WTC11 (cell line): ENCODE results near the gene RABGEF1. TPM values are rescaled to one million over a fixed set of nuclear protein-coding genes. Genes with fewer than 3 reads are reported as not detected.

Experiments used
- ATAC-seq: fragments of 200-7000 bp; cut with Tn5 transposase; 2 replicates; pipeline ENCODE4 v1.10.0; 2021; ENCODE audit warnings: mild to moderate bottlenecking, moderate library complexity
- CTCF ChIA-PET: fragments of 300-600 bp; sonication (Branson Sonifier 250); formaldehyde crosslinking; loops from one replicate; lab custom pipeline; 2021; ENCODE audit warnings: antibody characterized with exemption; lab: Charles Lee
- POLR2A ChIA-PET: fragments of 350-600 bp; sonication (Branson Sonifier 250); formaldehyde crosslinking; loops from one replicate; lab custom pipeline; 2021; ENCODE audit warnings: antibody characterized with exemption; lab: Charles Lee
- DNase-seq: peaks from one replicate; pipeline ENCODE4 v3.0.0; 2021; ENCODE audit warnings: low spot score
- H3K27ac Mint-ChIP-seq: 2 replicates; pipeline ENCODE4 v1.8.0; 2021; ENCODE audit warnings: mixed read lengths
- H3K27me3 Mint-ChIP-seq: 2 replicates; pipeline ENCODE4 v1.8.0; 2021; ENCODE audit warnings: low read depth, mild to moderate bottlenecking, moderate library complexity, mixed read lengths
- H3K36me3 Mint-ChIP-seq: 2 replicates; pipeline ENCODE4 v1.8.0; 2021; ENCODE audit warnings: mixed read lengths
- H3K4me1 Mint-ChIP-seq: 2 replicates; pipeline ENCODE4 v1.8.0; 2022; ENCODE audit warnings: mixed read lengths
- H3K4me3 Mint-ChIP-seq: 2 replicates; pipeline ENCODE4 v1.8.0; 2021; ENCODE audit warnings: mild to moderate bottlenecking, moderate library complexity, mixed read lengths
- H3K9me3 Mint-ChIP-seq: 2 replicates; pipeline ENCODE4 v1.8.0; 2021; ENCODE audit warnings: mixed read lengths
- CREM ChIP-seq: sonication (generic); formaldehyde crosslinking; IDR thresholded peaks from 2 replicates; pipeline ENCODE4 v1.8.1; 2022; ENCODE audit warnings: mild to moderate bottlenecking, missing genetic modification reagents, moderate library complexity
- CTCF ChIP-seq: fragments of 200-600 bp; IDR thresholded peaks from 2 replicates; pipeline ENCODE4 v1.8.0; 2022; ENCODE audit warnings: antibody characterized with exemption
- ELF4 ChIP-seq: sonication (generic); formaldehyde crosslinking; IDR thresholded peaks from 2 replicates; pipeline ENCODE4 v1.8.1; 2022; ENCODE audit warnings: low read depth, mild to moderate bottlenecking, moderate library complexity, missing genetic modification reagents
- ESRRA ChIP-seq: sonication (generic); formaldehyde crosslinking; IDR thresholded peaks from 2 replicates; pipeline ENCODE4 v1.8.1; 2022; ENCODE audit warnings: mild to moderate bottlenecking, missing genetic modification reagents, borderline replicate concordance
- GRHL2 ChIP-seq: fragments of 250-450 bp; sonication (Bioruptor Pico); IDR thresholded peaks from 2 replicates; pipeline ENCODE4 v1.8.0; 2022; ENCODE audit warnings: mild to moderate bottlenecking, moderate library complexity; ENCODE audit not compliant: insufficient replicate concordance, severe bottlenecking
- HMGA2 ChIP-seq: fragments of 250-450 bp; sonication (Bioruptor Pico); IDR thresholded peaks from 2 replicates; pipeline ENCODE4 v1.4.0; 2021; ENCODE audit warnings: mild to moderate bottlenecking, moderate library complexity
- IRF1 ChIP-seq: sonication (generic); formaldehyde crosslinking; IDR thresholded peaks from 2 replicates; pipeline ENCODE4 v1.8.0; 2023; ENCODE audit warnings: missing genetic modification reagents
- KAT7 ChIP-seq: sonication (generic); formaldehyde crosslinking; IDR thresholded peaks from 2 replicates; pipeline ENCODE4 v1.8.1; 2023; ENCODE audit warnings: missing genetic modification reagents, mild to moderate bottlenecking, borderline replicate concordance
- NFATC4 ChIP-seq: fragments of 250-450 bp; sonication (Bioruptor Pico); IDR thresholded peaks from 2 replicates; pipeline ENCODE4 v1.9.0; 2021; ENCODE audit warnings: mild to moderate bottlenecking
- NFE2L1 ChIP-seq: sonication (generic); formaldehyde crosslinking; IDR thresholded peaks from 2 replicates; pipeline ENCODE4 v1.8.1; 2023; ENCODE audit warnings: missing genetic modification reagents
- NFYB ChIP-seq: sonication (generic); formaldehyde crosslinking; conservative IDR thresholded peaks from 2 replicates; pipeline ENCODE4 v1.8.0; 2022; ENCODE audit warnings: low read depth, missing genetic modification reagents
- OVOL2 ChIP-seq: fragments of 250-450 bp; sonication (Bioruptor Pico); IDR thresholded peaks from 2 replicates; pipeline ENCODE4 v1.9.0; 2021; ENCODE audit warnings: mild to moderate bottlenecking, borderline replicate concordance
- RELA ChIP-seq: sonication (generic); formaldehyde crosslinking; IDR thresholded peaks from 2 replicates; pipeline ENCODE4 v1.8.1; 2022; ENCODE audit warnings: missing genetic modification reagents, mild to moderate bottlenecking, borderline replicate concordance
- RORB ChIP-seq: fragments of 250-450 bp; sonication (Bioruptor Pico); IDR thresholded peaks from 2 replicates; pipeline ENCODE4 v1.9.0; 2021; ENCODE audit warnings: mild to moderate bottlenecking
- SOX15 ChIP-seq: fragments of 250-450 bp; sonication (Bioruptor Pico); IDR thresholded peaks from 2 replicates; pipeline ENCODE4 v1.9.0; 2021; ENCODE audit warnings: mild to moderate bottlenecking
- TEAD1 ChIP-seq: sonication (generic); formaldehyde crosslinking; IDR thresholded peaks from 2 replicates; pipeline ENCODE4 v1.8.0; 2022; ENCODE audit warnings: mild to moderate bottlenecking, missing genetic modification reagents
- TEAD4 ChIP-seq: sonication (generic); formaldehyde crosslinking; IDR thresholded peaks from 2 replicates; pipeline ENCODE4 v1.8.0; 2022; ENCODE audit warnings: mild to moderate bottlenecking, missing genetic modification reagents
- ZNF138 ChIP-seq: sonication (generic); formaldehyde crosslinking; conservative IDR thresholded peaks from 2 replicates; pipeline ENCODE4 v1.8.1; 2022; ENCODE audit warnings: mild to moderate bottlenecking, moderate library complexity, missing genetic modification reagents
- ZNF317 ChIP-seq: sonication (generic); formaldehyde crosslinking; IDR thresholded peaks from 2 replicates; pipeline ENCODE4 v1.8.1; 2023; ENCODE audit warnings: low read depth, mild to moderate bottlenecking, moderate library complexity, missing genetic modification reagents, borderline replicate concordance
- ZNF396 ChIP-seq: fragments of 250-450 bp; sonication (Bioruptor Pico); IDR thresholded peaks from 2 replicates; pipeline ENCODE4 v1.8.0; 2021; ENCODE audit warnings: mild to moderate bottlenecking, moderate library complexity, borderline replicate concordance
- ZNF416 ChIP-seq: fragments of 250-450 bp; sonication (Bioruptor Pico); IDR thresholded peaks from 2 replicates; pipeline ENCODE4 v1.9.0; 2021; ENCODE audit warnings: mild to moderate bottlenecking, inconsistent platforms
- ZNF423 ChIP-seq: fragments of 250-450 bp; sonication (Bioruptor Pico); IDR thresholded peaks from 2 replicates; pipeline ENCODE4 v2.1.2; 2022; ENCODE audit warnings: mild to moderate bottlenecking, moderate library complexity
- ZNF671 ChIP-seq: fragments of 250-450 bp; sonication (Bioruptor Pico); IDR thresholded peaks from 2 replicates; pipeline ENCODE4 v1.8.0; 2021; ENCODE audit warnings: mild to moderate bottlenecking
- total RNA-seq: library from RNA; stranded (reverse); gene quantifications from 3 replicates; pipeline ENCODE4 v1.2.3, GENCODE V29; 2021
- TF ChIP-seq, protein P1 (sequence below): sonication (generic); formaldehyde crosslinking; IDR thresholded peaks from 2 replicates; pipeline ENCODE4 v1.8.1; 2023; ENCODE audit warnings: mild to moderate bottlenecking, missing genetic modification reagents
- TF ChIP-seq, protein P2 (sequence below): sonication (generic); formaldehyde crosslinking; IDR thresholded peaks from 2 replicates; pipeline ENCODE4 v1.8.0; 2023; ENCODE audit warnings: mild to moderate bottlenecking, missing genetic modification reagents
- TF ChIP-seq, protein P3 (sequence below): fragments of 250-450 bp; sonication (Bioruptor Pico); IDR thresholded peaks from 2 replicates; pipeline ENCODE4 v1.9.0; 2021; ENCODE audit warnings: moderate library complexity, mild to moderate bottlenecking, inconsistent platforms, borderline replicate concordance

RABGEF1 gene
- total RNA-seq, 1 experiment from 2014 or later = 18.1 TPM

DNA sequence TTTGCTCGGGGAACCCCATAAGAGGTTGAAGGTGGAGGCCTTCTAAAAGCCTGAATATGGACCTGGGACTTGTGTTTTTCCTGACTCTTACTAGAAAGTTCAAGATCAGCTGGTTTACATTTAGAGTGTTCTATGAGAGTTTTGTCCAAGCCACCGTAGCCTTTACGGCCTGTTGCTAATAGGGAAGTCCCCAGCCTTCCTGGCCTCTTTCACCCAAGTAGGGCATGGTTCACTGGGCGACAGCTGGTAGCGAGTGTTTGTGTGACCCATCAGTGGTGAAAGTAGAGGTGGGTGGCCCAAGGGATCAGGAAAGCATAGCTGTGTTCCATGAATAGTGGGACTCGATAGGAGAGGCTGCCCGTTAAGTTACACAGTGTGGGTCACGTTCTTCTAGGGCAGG is 60.1 kb downstream of the RABGEF1 start (continued):
- TF ChIP-seq, protein P1, sequence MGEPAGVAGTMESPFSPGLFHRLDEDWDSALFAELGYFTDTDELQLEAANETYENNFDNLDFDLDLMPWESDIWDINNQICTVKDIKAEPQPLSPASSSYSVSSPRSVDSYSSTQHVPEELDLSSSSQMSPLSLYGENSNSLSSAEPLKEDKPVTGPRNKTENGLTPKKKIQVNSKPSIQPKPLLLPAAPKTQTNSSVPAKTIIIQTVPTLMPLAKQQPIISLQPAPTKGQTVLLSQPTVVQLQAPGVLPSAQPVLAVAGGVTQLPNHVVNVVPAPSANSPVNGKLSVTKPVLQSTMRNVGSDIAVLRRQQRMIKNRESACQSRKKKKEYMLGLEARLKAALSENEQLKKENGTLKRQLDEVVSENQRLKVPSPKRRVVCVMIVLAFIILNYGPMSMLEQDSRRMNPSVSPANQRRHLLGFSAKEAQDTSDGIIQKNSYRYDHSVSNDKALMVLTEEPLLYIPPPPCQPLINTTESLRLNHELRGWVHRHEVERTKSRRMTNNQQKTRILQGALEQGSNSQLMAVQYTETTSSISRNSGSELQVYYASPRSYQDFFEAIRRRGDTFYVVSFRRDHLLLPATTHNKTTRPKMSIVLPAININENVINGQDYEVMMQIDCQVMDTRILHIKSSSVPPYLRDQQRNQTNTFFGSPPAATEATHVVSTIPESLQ (CRISPR knock-in tag) = no peak
- TF ChIP-seq, all 79 proteins: peak for 0

- no peak for DNase-seq
- H3K36me3 Mint-ChIP-seq = peaks cover 49% of the 10 kb centered on the region
- TF ChIP-seq NFE2L1 (CRISPR knock-in tag) (no peak), ZNF423 (CRISPR knock-in tag) (no peak)
- no peaks in the 10 kb centered on the region for H3K9me3 Mint-ChIP-seq
- no peak for ATAC-seq
- no peaks in the 10 kb centered on the region for H3K4me1 Mint-ChIP-seq
- no peaks in the 10 kb centered on the region for H3K27me3 Mint-ChIP-seq
- H3K27ac Mint-ChIP-seq = no peak overlapping the region
- ChIA-PET POLR2A (interaction anchor here (0.6 to 0.7 kb wide), 2 partner anchors 91 to 357 kb away, joined by 3 read pairs; no protein-coding TSS in a partner anchor), CTCF (no interaction called here)
- no peak overlapping the region for H3K4me3 Mint-ChIP-seq
Measured at GRCh38 chr7:66804001-66804400, 63.5 kb downstream of the RABGEF1 start.

GRCh38 chr7:66807736-66808135 is 67.2 kb downstream of the RABGEF1 start:
- no peaks in the 10 kb centered on the region for H3K27me3 Mint-ChIP-seq
- no peak for DNase-seq
- peaks cover 40% of the 10 kb centered on the region for H3K36me3 Mint-ChIP-seq
- H3K4me3 Mint-ChIP-seq = no peak overlapping the region
- no peaks in the 10 kb centered on the region for H3K4me1 Mint-ChIP-seq
- POLR2A ChIA-PET = no interaction called here
- TF ChIP-seq GRHL2 (CRISPR knock-in tag) = no peak
- no peak for TF ChIP-seq TEAD4 (CRISPR knock-in tag)
- TF ChIP-seq, protein P2, sequence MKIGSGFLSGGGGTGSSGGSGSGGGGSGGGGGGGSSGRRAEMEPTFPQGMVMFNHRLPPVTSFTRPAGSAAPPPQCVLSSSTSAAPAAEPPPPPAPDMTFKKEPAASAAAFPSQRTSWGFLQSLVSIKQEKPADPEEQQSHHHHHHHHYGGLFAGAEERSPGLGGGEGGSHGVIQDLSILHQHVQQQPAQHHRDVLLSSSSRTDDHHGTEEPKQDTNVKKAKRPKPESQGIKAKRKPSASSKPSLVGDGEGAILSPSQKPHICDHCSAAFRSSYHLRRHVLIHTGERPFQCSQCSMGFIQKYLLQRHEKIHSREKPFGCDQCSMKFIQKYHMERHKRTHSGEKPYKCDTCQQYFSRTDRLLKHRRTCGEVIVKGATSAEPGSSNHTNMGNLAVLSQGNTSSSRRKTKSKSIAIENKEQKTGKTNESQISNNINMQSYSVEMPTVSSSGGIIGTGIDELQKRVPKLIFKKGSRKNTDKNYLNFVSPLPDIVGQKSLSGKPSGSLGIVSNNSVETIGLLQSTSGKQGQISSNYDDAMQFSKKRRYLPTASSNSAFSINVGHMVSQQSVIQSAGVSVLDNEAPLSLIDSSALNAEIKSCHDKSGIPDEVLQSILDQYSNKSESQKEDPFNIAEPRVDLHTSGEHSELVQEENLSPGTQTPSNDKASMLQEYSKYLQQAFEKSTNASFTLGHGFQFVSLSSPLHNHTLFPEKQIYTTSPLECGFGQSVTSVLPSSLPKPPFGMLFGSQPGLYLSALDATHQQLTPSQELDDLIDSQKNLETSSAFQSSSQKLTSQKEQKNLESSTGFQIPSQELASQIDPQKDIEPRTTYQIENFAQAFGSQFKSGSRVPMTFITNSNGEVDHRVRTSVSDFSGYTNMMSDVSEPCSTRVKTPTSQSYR (CRISPR knock-in tag) = no peak
- no peak for TF ChIP-seq ZNF396
- no peak for TF ChIP-seq ZNF317 (CRISPR knock-in tag)
- TF ChIP-seq ZNF416 (CRISPR knock-in tag) = no peak
- TF ChIP-seq OVOL2 (CRISPR knock-in tag) = no peak
- no peak for TF ChIP-seq CTCF
- no peak for TF ChIP-seq ZNF138 (CRISPR knock-in tag)
- TF ChIP-seq ELF4 = no peak
- TF ChIP-seq HMGA2 (CRISPR knock-in tag) = no peak
- TF ChIP-seq ESRRA (CRISPR knock-in tag) = no peak
- TF ChIP-seq NFE2L1 (CRISPR knock-in tag) = no peak
- TF ChIP-seq, all 79 proteins: peak for 0
- ATAC-seq = no peak
- Mint-ChIP-seq H3K27ac (no peak overlapping the region), H3K9me3 (no peaks in the 10 kb centered on the region)
- CTCF ChIA-PET = interaction anchor here (1.0 kb wide), 1 partner anchor 9 kb away, joined by 3 read pairs; no protein-coding TSS in a partner anchor

DNA sequence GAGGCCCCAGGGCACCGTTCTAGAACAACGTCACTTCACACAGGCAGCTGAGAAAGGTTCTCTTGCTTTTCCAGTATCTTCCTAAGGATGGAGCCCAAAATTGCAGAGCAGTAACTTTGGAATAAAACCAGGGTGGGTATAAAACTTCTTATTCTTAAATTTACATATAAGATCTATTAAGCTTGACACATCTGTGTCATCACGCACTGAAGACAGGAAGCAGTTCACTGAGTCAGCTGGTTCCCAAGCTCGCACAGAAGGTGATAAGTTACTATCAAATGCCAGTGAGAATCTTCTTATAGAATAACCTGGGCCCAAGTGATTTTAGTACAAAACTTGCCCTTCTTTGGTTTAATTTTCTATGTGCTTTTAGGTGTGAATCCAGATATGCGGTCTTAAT is 70.2 kb downstream of the RABGEF1 start:
- Mint-ChIP-seq H3K27ac (no peak overlapping the region), H3K4me1 (no peaks in the 10 kb centered on the region), H3K4me3 (no peak overlapping the region), H3K36me3 (peaks cover 31% of the 10 kb centered on the region), H3K27me3 (no peaks in the 10 kb centered on the region), H3K9me3 (no peaks in the 10 kb centered on the region)
- TF ChIP-seq KAT7 = no peak
- TF ChIP-seq TEAD1 (CRISPR knock-in tag) = no peak
- TF ChIP-seq, protein P3, sequence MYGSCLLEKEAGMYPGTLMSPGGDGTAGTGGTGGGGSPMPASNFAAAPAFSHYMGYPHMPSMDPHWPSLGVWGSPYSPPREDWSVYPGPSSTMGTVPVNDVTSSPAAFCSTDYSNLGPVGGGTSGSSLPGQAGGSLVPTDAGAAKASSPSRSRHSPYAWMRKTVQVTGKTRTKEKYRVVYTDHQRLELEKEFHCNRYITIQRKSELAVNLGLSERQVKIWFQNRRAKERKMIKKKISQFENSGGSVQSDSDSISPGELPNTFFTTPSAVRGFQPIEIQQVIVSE (CRISPR knock-in tag) = no peak
- no peak for TF ChIP-seq RELA
- no peak for TF ChIP-seq RORB (CRISPR knock-in tag)
- no peak for TF ChIP-seq CREM (CRISPR knock-in tag)
- TF ChIP-seq ZNF671 (CRISPR knock-in tag) = no peak
- no peak for TF ChIP-seq SOX15 (CRISPR knock-in tag)
- no peak for TF ChIP-seq IRF1 (CRISPR knock-in tag)
- no peak for TF ChIP-seq NFATC4 (CRISPR knock-in tag)
- TF ChIP-seq NFYB (CRISPR knock-in tag) = no peak
- TF ChIP-seq HMGA2 (CRISPR knock-in tag) = no peak
- ATAC-seq (no peak), DNase-seq (no peak)
- ChIA-PET POLR2A (no interaction called here), CTCF (no interaction called here)
